Neuronal stem cell (in vitro differentiated cells): ENCODE measurements around the gene TMEM132C.

ENCODE experiments used
- DNase-seq: peaks from one replicate; pipeline ENCODE4 v3.0.0-alpha.2; 2013; ENCODE audit warnings: low spot score
- H2AFZ ChIP-seq: one replicate; pipeline ENCODE4 v1.6.1; 2013; ENCODE audit warnings: mild to moderate bottlenecking, low read length, inconsistent platforms
- H2AK5ac ChIP-seq: 2 replicates; pipeline ENCODE4 v1.6.1; 2013; ENCODE audit warnings: low read depth, mild to moderate bottlenecking, inconsistent platforms, low read length, moderate library complexity, mixed read lengths
- H2BK120ac ChIP-seq: 2 replicates; pipeline ENCODE4 v1.6.1; 2013; ENCODE audit warnings: low read depth, mild to moderate bottlenecking, inconsistent platforms, low read length, moderate library complexity, mixed read lengths
- H2BK12ac ChIP-seq: one replicate; pipeline ENCODE4 v1.6.1; 2013; ENCODE audit warnings: low read length, inconsistent platforms
- H2BK15ac ChIP-seq: 2 replicates; pipeline ENCODE4 v1.6.1; 2013; ENCODE audit warnings: mild to moderate bottlenecking, low read length, inconsistent platforms, mixed read lengths
- H2BK5ac ChIP-seq: one replicate; pipeline ENCODE4 v1.6.1; 2013; ENCODE audit warnings: inconsistent platforms, mild to moderate bottlenecking, low read length, moderate library complexity
- H3K14ac ChIP-seq: one replicate; pipeline ENCODE4 v1.6.1; 2013; ENCODE audit warnings: low read length, inconsistent platforms
- H3K18ac ChIP-seq: 2 replicates; pipeline ENCODE4 v1.6.1; 2013; ENCODE audit warnings: low read length, inconsistent platforms
- H3K23ac ChIP-seq: 2 replicates; pipeline ENCODE4 v1.6.1; 2013; ENCODE audit warnings: low read depth, mild to moderate bottlenecking, mixed read lengths, low read length, inconsistent platforms; ENCODE audit not compliant: poor library complexity
- H3K27ac ChIP-seq: replicated peaks from 3 replicates; pipeline ENCODE4 v1.5.1; 2013; ENCODE audit warnings: low read length, inconsistent platforms
- H3K27me3 ChIP-seq, 3 experiments: 2 replicates each; pipeline ENCODE4 v1.6.1; 2013; ENCODE audit warnings: low read length in 3 of 3, mild to moderate bottlenecking in 2 of 3, inconsistent platforms in 1 of 3, low read depth in 1 of 3, mixed read lengths in 1 of 3, moderate library complexity in 1 of 3; ENCODE audit not compliant: control insufficient read depth in 3 of 3, insufficient read depth in 3 of 3
- H3K36me3 ChIP-seq, 2 donors: replicated peaks in 1 of 2; 2 replicates each; pipeline ENCODE4 v1.6.1; 2013; ENCODE audit warnings: low read length in 2 of 2; ENCODE audit not compliant: control insufficient read depth in 2 of 2, insufficient read depth in 2 of 2
- H3K4ac ChIP-seq: 2 replicates; pipeline ENCODE4 v1.6.1; 2013; ENCODE audit warnings: inconsistent platforms, mild to moderate bottlenecking, low read length, moderate library complexity
- H3K4me1 ChIP-seq, 2 donors: 1 replicate in 1 of 2; 2 replicates in 1 of 2; pipeline ENCODE4 v1.6.1; 2013; ENCODE audit warnings: low read length in 2 of 2, low read depth in 1 of 2; ENCODE audit not compliant: control insufficient read depth in 2 of 2, insufficient read depth in 1 of 2
- H3K4me2 ChIP-seq: one replicate; pipeline ENCODE4 v1.6.1; 2013; ENCODE audit warnings: mild to moderate bottlenecking, low read length, inconsistent platforms; ENCODE audit not compliant: insufficient read depth, poor library complexity, severe bottlenecking
- H3K4me3 ChIP-seq, 2 donors: 2 replicates each; pipeline ENCODE4 v1.5.1; 2013; ENCODE audit warnings: low read length in 2 of 2, mild to moderate bottlenecking in 2 of 2, inconsistent platforms in 1 of 2, moderate library complexity in 1 of 2
- H3K79me1 ChIP-seq: one replicate; pipeline ENCODE4 v1.6.1; 2013; ENCODE audit warnings: low read depth, mild to moderate bottlenecking, inconsistent platforms, low read length, moderate library complexity
- H3K9ac ChIP-seq: one replicate; pipeline ENCODE4 v1.6.1; 2013; ENCODE audit warnings: mild to moderate bottlenecking, low read depth, low read length, inconsistent platforms; ENCODE audit not compliant: poor library complexity
- H3K9me3 ChIP-seq, 2 donors: replicated peaks in 1 of 2; 2 replicates each; pipeline versions ENCODE3 to v1.6.1; 2013; ENCODE audit warnings: low read length in 2 of 2, mild to moderate bottlenecking in 2 of 2, inconsistent platforms in 1 of 2, low read depth in 1 of 2, mixed read lengths in 1 of 2, moderate library complexity in 1 of 2; ENCODE audit not compliant: control insufficient read depth in 2 of 2, insufficient read depth in 1 of 2
- H4K8ac ChIP-seq: one replicate; pipeline ENCODE4 v1.6.1; 2013; ENCODE audit warnings: low read depth, mild to moderate bottlenecking, inconsistent platforms, low read length, moderate library complexity
- H4K91ac ChIP-seq: one replicate; pipeline ENCODE4 v1.6.1; 2013; ENCODE audit warnings: low read length, low read depth, mild to moderate bottlenecking, inconsistent platforms; ENCODE audit not compliant: poor library complexity
- WGBS, 2 donors: extraction: QIAGEN DNeasy Blood & Tissue Kit; methylation state at CpG; one replicate each; pipeline ENCODE4 v1.1.7; 2013; ENCODE audit warnings: missing lambda C conversion rate in 2 of 2, mixed read lengths in 1 of 2; ENCODE audit not compliant: insufficient read length in 2 of 2, insufficient replicate concordance in 1 of 2; ENCODE audit errors: extremely low coverage in 2 of 2; 5-methylcytosine and 5-hydroxymethylcytosine counted together

Gene TMEM132C

GRCh38 chr12:128727461-128727860, 460.5 kb downstream of the TMEM132C start:
- Histone ChIP-seq H3K36me3 (no peaks in the 10 kb centered on the region), H3K4me1 (peaks cover 4 to 10% of the 10 kb centered on the region in 2 donors), H2BK12ac (no peak overlapping the region), H3K27me3 (peaks cover 0 to 28% (median 0%) of the 10 kb centered on the region in 3 experiments), H3K9ac (no peak overlapping the region), H3K14ac (no peak overlapping the region), H3K4me3 (no peak overlapping the region), H4K8ac (no peak overlapping the region), H4K91ac (no peak overlapping the region), H2BK5ac (no peak overlapping the region), H3K27ac (no peak overlapping the region), H3K9me3 (peaks cover 0 to 4% of the 10 kb centered on the region in 2 donors), H3K18ac (no peak overlapping the region), H2BK15ac (no peak overlapping the region), H2AFZ (no peak overlapping the region), H2AK5ac (no peak overlapping the region), H3K79me1 (no peaks in the 10 kb centered on the region), H2BK120ac (no peak overlapping the region), H3K4ac (no peak overlapping the region), H3K23ac (no peak overlapping the region), H3K4me2 (no peak overlapping the region)
- no CpG with 5 or more reads among the region's 8 CpGs for WGBS, 2 donors
- no peak for DNase-seq

GRCh38 chr12:128727999-128728398, 461.0 kb downstream of the TMEM132C start:
- no peak overlapping the region for H2AFZ ChIP-seq
- H4K91ac ChIP-seq: no peak overlapping the region
- no peak overlapping the region for H2BK5ac ChIP-seq
- no peak overlapping the region for H4K8ac ChIP-seq
- H3K4me1 ChIP-seq: peaks cover 4 to 10% of the 10 kb centered on the region in 2 donors
- H3K4ac ChIP-seq: no peak overlapping the region
- H3K23ac ChIP-seq: no peak overlapping the region
- peaks cover 0 to 5% of the 10 kb centered on the region in 2 donors for H3K9me3 ChIP-seq
- no peaks in the 10 kb centered on the region for H3K79me1 ChIP-seq
- no CpG with 5 or more reads among the region's 4 CpGs for WGBS, 2 donors
- no peak for DNase-seq
- H3K4me3 ChIP-seq: no peak overlapping the region
- H2BK12ac ChIP-seq: no peak overlapping the region
- H3K27me3 ChIP-seq: peaks cover 0 to 28% (median 0%) of the 10 kb centered on the region in 3 experiments
- no peak overlapping the region for H3K18ac ChIP-seq
- no peak overlapping the region for H2AK5ac ChIP-seq
- H3K36me3 ChIP-seq: no peaks in the 10 kb centered on the region
- no peak overlapping the region for H3K9ac ChIP-seq
- H3K4me2 ChIP-seq: no peak overlapping the region
- H3K27ac ChIP-seq: no peak overlapping the region
- no peak overlapping the region for H3K14ac ChIP-seq
- no peak overlapping the region for H2BK15ac ChIP-seq
- no peak overlapping the region for H2BK120ac ChIP-seq

- H3K9ac ChIP-seq: no peak overlapping the region
- peaks cover 0 to 5% of the 10 kb centered on the region in 2 donors for H3K9me3 ChIP-seq
- no peak overlapping the region for H4K8ac ChIP-seq
- no peaks in the 10 kb centered on the region for H3K79me1 ChIP-seq
- no CpG with 5 or more reads among the region's 8 CpGs for WGBS, 2 donors
- no peak overlapping the region for H2BK15ac ChIP-seq
- H3K23ac ChIP-seq: no peak overlapping the region
- H2AFZ ChIP-seq: no peak overlapping the region
- no peak overlapping the region for H3K4me2 ChIP-seq
- no peak overlapping the region for H3K27ac ChIP-seq
- peaks cover 0 to 23% (median 0%) of the 10 kb centered on the region in 3 experiments for H3K27me3 ChIP-seq
- DNase-seq: no peak
- no peak overlapping the region for H3K18ac ChIP-seq
- no peak overlapping the region for H2AK5ac ChIP-seq
- no peak overlapping the region for H3K4me3 ChIP-seq
- no peak overlapping the region for H4K91ac ChIP-seq
- no peak overlapping the region for H2BK120ac ChIP-seq
- H2BK5ac ChIP-seq: no peak overlapping the region
- H3K36me3 ChIP-seq: no peaks in the 10 kb centered on the region
- no peak overlapping the region for H2BK12ac ChIP-seq
- H3K4me1 ChIP-seq: peaks cover 9 to 13% of the 10 kb centered on the region in 2 donors
- H3K4ac ChIP-seq: no peak overlapping the region
- peak overlapping the region; percentile 10 for H3K14ac ChIP-seq
Observed at GRCh38 chr12:128729628-128730121, 462.7 kb downstream of the TMEM132C start.

- Histone ChIP-seq H3K4me2 (no peak overlapping the region), H2AFZ (peak overlapping the region; percentile 14), H3K18ac (no peak overlapping the region), H3K27ac (peak overlapping the region; percentile 70), H2BK12ac (no peak overlapping the region), H3K27me3 (peaks cover 0 to 23% (median 0%) of the 10 kb centered on the region in 3 experiments), H3K36me3 (no peaks in the 10 kb centered on the region), H3K23ac (no peak overlapping the region), H2BK15ac (no peak overlapping the region), H3K79me1 (no peaks in the 10 kb centered on the region), H4K91ac (no peak overlapping the region), H3K4me1 (peaks cover 5 to 7% of the 10 kb centered on the region in 2 donors), H2BK120ac (no peak overlapping the region), H3K9me3 (peaks cover 5 to 10% of the 10 kb centered on the region in 2 donors), H2BK5ac (no peak overlapping the region), H2AK5ac (no peak overlapping the region), H3K4me3 (no peak overlapping the region), H4K8ac (no peak overlapping the region), H3K4ac (no peak overlapping the region), H3K14ac (no peak overlapping the region), H3K9ac (no peak overlapping the region)
- WGBS, 2 donors: no CpG with 5 or more reads among the region's 5 CpGs
- DNase-seq: no peak
Observed at GRCh38 chr12:128734371-128734770, 467.4 kb downstream of the TMEM132C start.
